H9 (cell line): ENCODE data around the gene ZNF865. TPM values are rescaled to one million over a fixed set of nuclear protein-coding genes. Genes with fewer than 3 reads are reported as not detected.

Experiments used
- DNase-seq: peaks from one replicate; pipeline ENCODE4 v3.0.0-alpha.2; 2017
- H2AFZ ChIP-seq: one replicate; pipeline ENCODE4 v1.6.1; 2013; ENCODE audit warnings: mild to moderate bottlenecking, low read length, control low read depth, moderate library complexity
- H2AK5ac ChIP-seq: 2 replicates; pipeline ENCODE4 v1.6.1; 2013; ENCODE audit warnings: low read length, control low read depth, mixed read lengths; ENCODE audit not compliant: insufficient read length
- H2BK120ac ChIP-seq: one replicate; pipeline ENCODE4 v1.6.1; 2013; ENCODE audit warnings: low read depth, mild to moderate bottlenecking, low read length, control low read depth, inconsistent platforms; ENCODE audit not compliant: poor library complexity, severe bottlenecking
- H2BK12ac ChIP-seq: 2 replicates; pipeline ENCODE4 v1.6.1; 2013; ENCODE audit warnings: low read length, control low read depth, mixed read lengths, low read depth; ENCODE audit not compliant: insufficient read length
- H2BK15ac ChIP-seq: 2 replicates; pipeline ENCODE4 v1.6.1; 2013; ENCODE audit warnings: low read depth, low read length, control low read depth
- H2BK20ac ChIP-seq: one replicate; pipeline ENCODE4 v1.6.1; 2013; ENCODE audit warnings: low read depth, mild to moderate bottlenecking, low read length, control low read depth, inconsistent platforms; ENCODE audit not compliant: poor library complexity, severe bottlenecking
- H2BK5ac ChIP-seq: 2 replicates; pipeline ENCODE4 v1.6.1; 2013; ENCODE audit warnings: low read length, control low read depth, mixed read lengths; ENCODE audit not compliant: insufficient read length
- H3K14ac ChIP-seq: 2 replicates; pipeline ENCODE4 v1.6.1; 2013; ENCODE audit warnings: low read length, control low read depth; ENCODE audit not compliant: insufficient read depth
- H3K18ac ChIP-seq: 2 replicates; pipeline ENCODE4 v1.6.1; 2013; ENCODE audit warnings: low read depth, mild to moderate bottlenecking, mixed read lengths, low read length, control low read depth; ENCODE audit not compliant: insufficient read length
- H3K23ac ChIP-seq: 2 replicates; pipeline ENCODE4 v1.6.1; 2013; ENCODE audit warnings: low read length, control low read depth, mixed read lengths, low read depth; ENCODE audit not compliant: insufficient read length
- H3K23me2 ChIP-seq: 2 replicates; pipeline ENCODE4 v1.6.1; 2013; ENCODE audit warnings: low read depth, mild to moderate bottlenecking, mixed read lengths, low read length, control low read depth; ENCODE audit not compliant: insufficient read length, poor library complexity, severe bottlenecking
- H3K27ac ChIP-seq: 2 replicates; pipeline ENCODE4 v1.5.1; 2013; ENCODE audit warnings: low read length, control low read depth, mixed read lengths, low read depth; ENCODE audit not compliant: insufficient read length
- H3K27me3 ChIP-seq: 2 replicates; pipeline ENCODE4 v1.6.1; 2013; ENCODE audit warnings: low read length, control low read depth, inconsistent platforms; ENCODE audit not compliant: insufficient read depth
- H3K4ac ChIP-seq: 2 replicates; pipeline ENCODE4 v1.6.1; 2013; ENCODE audit warnings: low read depth, mild to moderate bottlenecking, control low read depth, inconsistent platforms, low read length, moderate library complexity
- H3K4me1 ChIP-seq: 2 replicates; pipeline ENCODE4 v1.6.1; 2013; ENCODE audit warnings: low read length, control low read depth, inconsistent platforms; ENCODE audit not compliant: insufficient read depth
- H3K4me2 ChIP-seq: 2 replicates; pipeline ENCODE4 v1.6.1; 2013; ENCODE audit warnings: low read length, control low read depth, mixed read lengths; ENCODE audit not compliant: insufficient read length, insufficient read depth
- H3K56ac ChIP-seq: 2 replicates; pipeline ENCODE4 v1.6.1; 2013; ENCODE audit warnings: low read depth, mild to moderate bottlenecking, mixed read lengths, low read length, control low read depth; ENCODE audit not compliant: insufficient read length
- H3K79me1 ChIP-seq: 2 replicates; pipeline ENCODE4 v1.6.1; 2013; ENCODE audit warnings: low read depth, mild to moderate bottlenecking, moderate library complexity, low read length, control low read depth, inconsistent platforms; ENCODE audit not compliant: insufficient read depth, poor library complexity, severe bottlenecking
- H3K79me2 ChIP-seq: 2 replicates; pipeline ENCODE4 v1.6.1; 2013; ENCODE audit warnings: low read length, control low read depth, inconsistent platforms; ENCODE audit not compliant: insufficient read depth
- H3K9ac ChIP-seq: 2 replicates; pipeline ENCODE4 v1.6.1; 2013; ENCODE audit warnings: low read length, control low read depth, mixed read lengths; ENCODE audit not compliant: insufficient read length; ENCODE audit errors: extremely low read depth
- H3K9me3 ChIP-seq: one replicate; pipeline ENCODE4 v1.6.1; 2013; ENCODE audit warnings: low read depth, low read length, inconsistent platforms; ENCODE audit not compliant: control insufficient read depth
- H3T11ph ChIP-seq: one replicate; pipeline ENCODE4 v1.6.1; 2013; ENCODE audit warnings: mild to moderate bottlenecking, low read length, control low read depth, inconsistent platforms
- H4K20me1 ChIP-seq: one replicate; pipeline ENCODE4 v1.6.1; 2013; ENCODE audit not compliant: control insufficient read depth, insufficient read length, insufficient read depth
- H4K5ac ChIP-seq: 2 replicates; pipeline ENCODE4 v1.6.1; 2013; ENCODE audit warnings: low read depth, mild to moderate bottlenecking, mixed read lengths, low read length, control low read depth; ENCODE audit not compliant: insufficient read length
- H4K8ac ChIP-seq: replicated peaks from 2 replicates; pipeline ENCODE4 v1.6.1; 2013; ENCODE audit warnings: low read length, control low read depth, mixed read lengths, low read depth; ENCODE audit not compliant: insufficient read length
- H4K91ac ChIP-seq: 2 replicates; pipeline ENCODE4 v1.6.1; 2013; ENCODE audit warnings: low read depth, mild to moderate bottlenecking, moderate library complexity, mixed read lengths, low read length, control low read depth; ENCODE audit not compliant: insufficient read length
- H3K27ac Mint-ChIP-seq, 3 experiments: 2 replicates in 2 of 3; 3 replicates in 1 of 3; pipeline ENCODE4 v1.8.0; 2020 to 2021; ENCODE audit warnings: mixed read lengths in 3 of 3, mild to moderate bottlenecking in 1 of 3, moderate library complexity in 1 of 3
- H3K27me3 Mint-ChIP-seq: 2 replicates; pipeline ENCODE4 v1.8.0; 2021; ENCODE audit warnings: low read depth, mild to moderate bottlenecking, moderate library complexity, mixed read lengths
- H3K36me3 Mint-ChIP-seq, 3 experiments: 2 replicates in 2 of 3; 3 replicates in 1 of 3; pipeline ENCODE4 v1.8.0; 2020 to 2021; ENCODE audit warnings: low read depth in 3 of 3, mixed read lengths in 3 of 3; ENCODE audit not compliant: insufficient read depth in 1 of 3
- H3K4me1 Mint-ChIP-seq, 2 experiments: 2 replicates each; pipeline ENCODE4 v1.8.0; 2020; ENCODE audit warnings: mixed read lengths in 2 of 2
- H3K4me3 Mint-ChIP-seq, 2 experiments: 2 replicates in 1 of 2; 3 replicates in 1 of 2; pipeline ENCODE4 v1.8.0; 2020 to 2021; ENCODE audit warnings: mild to moderate bottlenecking in 2 of 2, mixed read lengths in 2 of 2, moderate library complexity in 1 of 2
- H3K9me3 Mint-ChIP-seq, 2 experiments: 2 replicates in 1 of 2; 3 replicates in 1 of 2; pipeline ENCODE4 v1.8.0; 2020; ENCODE audit warnings: mild to moderate bottlenecking in 2 of 2, mixed read lengths in 2 of 2, moderate library complexity in 1 of 2
- CTCF ChIP-seq: fragments of 200-600 bp; sonication (generic); conservative IDR thresholded peaks from 3 replicates; pipeline ENCODE4 v1.8.0; 2021; ENCODE audit warnings: antibody characterized with exemption, mild to moderate bottlenecking
- WGBS: extraction: QIAGEN DNeasy Blood & Tissue Kit; methylation state at CpG from one replicate; pipeline ENCODE4 v1.1.7; 2013; ENCODE audit warnings: missing lambda C conversion rate, low lambda C conversion rate, mixed read lengths; ENCODE audit not compliant: insufficient read length; ENCODE audit errors: extremely low coverage; 5-methylcytosine and 5-hydroxymethylcytosine counted together
- total RNA-seq: library from RNA; stranded (reverse); gene quantifications from 2 replicates; pipeline ENCODE4 v1.2.1, GENCODE V29; 2021

The ZNF865 gene
- total RNA-seq, 1 experiment from 2014 or later = 14.3 TPM

DNA sequence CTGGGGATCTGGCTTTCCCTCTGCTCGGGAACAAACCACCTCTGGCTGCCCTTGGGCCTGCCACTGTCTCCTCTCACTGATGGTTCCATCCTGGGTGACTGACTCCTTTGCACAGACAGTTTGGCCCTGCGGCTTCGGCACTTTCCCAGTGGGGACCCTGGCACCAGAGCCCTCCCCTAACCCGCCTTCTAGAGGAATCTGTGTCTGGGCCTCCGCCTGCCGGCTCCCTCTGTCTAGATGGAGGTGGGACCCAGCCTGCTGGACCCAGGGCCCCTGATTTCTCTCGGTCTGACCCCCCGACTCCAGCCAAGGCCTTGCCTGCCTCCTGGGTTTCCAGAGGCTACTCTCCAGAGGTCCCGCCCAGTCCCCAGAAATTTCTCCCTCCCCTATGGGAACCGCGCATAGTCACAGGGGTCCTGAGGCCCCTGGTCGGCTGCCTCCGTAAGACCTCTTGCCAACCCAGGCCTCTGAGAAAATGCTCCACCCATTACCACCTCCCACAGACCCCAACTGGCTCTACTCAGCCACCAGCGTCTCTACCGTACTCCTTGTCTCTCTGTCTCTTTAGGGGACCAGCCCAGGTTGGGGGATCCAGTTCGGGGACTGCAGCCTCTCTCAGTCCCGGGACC, 45.3 kb downstream of the ZNF865 start:
- no peak overlapping the region for H4K91ac ChIP-seq
- DNase-seq = no peak
- no peak overlapping the region for H2BK5ac ChIP-seq
- Mint-ChIP-seq H3K4me1 (peaks cover 14 to 16% of the 10 kb centered on the region in 2 experiments), H3K27me3 (no peaks in the 10 kb centered on the region; the same call in 1 of the 2 replicates), H3K9me3 (peaks cover 0 to 3% of the 10 kb centered on the region in 2 experiments; a peak in 3 of 5 replicates), H3K36me3 (peaks cover 7 to 44% (median 34%) of the 10 kb centered on the region in 3 experiments), H3K4me3 (peak overlapping the region in 1 of 2 experiments; percentile 60; a peak in 2 of 5 replicates), H3K27ac (peak overlapping the region in 1 of 3 experiments; percentile 75; a peak in 3 of 7 replicates)
- H2AFZ ChIP-seq = no peak overlapping the region
- peaks cover 2% of the 10 kb centered on the region; the same call in 1 of the 2 replicates for H3K79me2 ChIP-seq
- no peak overlapping the region for H2BK20ac ChIP-seq
- no peak overlapping the region for H3K56ac ChIP-seq
- no peak overlapping the region for H3K4ac ChIP-seq
- H3K23ac ChIP-seq = no peak overlapping the region
- no peak overlapping the region for H3K9ac ChIP-seq
- H3K27ac ChIP-seq = no peak overlapping the region
- H3K18ac ChIP-seq = no peak overlapping the region
- no peak overlapping the region for H3T11ph ChIP-seq
- no peak for TF ChIP-seq CTCF
- H4K5ac ChIP-seq = no peak overlapping the region
- no CpG with 5 or more reads among the region's 17 CpGs for WGBS
- H4K8ac ChIP-seq = no peak overlapping the region
- H2AK5ac ChIP-seq = no peak overlapping the region
- no peak overlapping the region; the same call in 1 of the 2 replicates for H3K14ac ChIP-seq
- peaks cover 25% of the 10 kb centered on the region for H3K23me2 ChIP-seq
- no peak overlapping the region for H3K4me2 ChIP-seq
- no peak overlapping the region for H2BK12ac ChIP-seq
- no peak overlapping the region for H2BK120ac ChIP-seq
- no peaks in the 10 kb centered on the region for H3K27me3 ChIP-seq
- no peak overlapping the region for H2BK15ac ChIP-seq
- H3K4me1 ChIP-seq = no peaks in the 10 kb centered on the region
- H3K9me3 ChIP-seq = no peaks in the 10 kb centered on the region
- H4K20me1 ChIP-seq = peaks cover 5% of the 10 kb centered on the region
- no peaks in the 10 kb centered on the region for H3K79me1 ChIP-seq
